Astrocyte of the cerebellum (primary cell): Measurements from ENCODE around the gene HECW1.

Source experiments
- DNase-seq: peaks from one replicate; pipeline ENCODE4 v3.0.0-alpha.2; 2011; ENCODE audit warnings: low read depth
- H3K4me3 ChIP-seq: 2 replicates; pipeline ENCODE4 v1.5.1; 2011; ENCODE audit warnings: mild to moderate bottlenecking, low read depth, low read length, moderate library complexity
- CTCF ChIP-seq: IDR thresholded peaks from 2 replicates; pipeline ENCODE4 v1.5.1; 2012; ENCODE audit warnings: low read length, low read depth, moderate library complexity, mild to moderate bottlenecking; ENCODE audit errors: missing control alignments
- in situ Hi-C: cut with HindIII; loops from 2 replicates; pipeline ENCODE4 v1.10.0; 2017; ENCODE audit warnings: low sequenced_read_pairs

HECW1 gene

DNA sequence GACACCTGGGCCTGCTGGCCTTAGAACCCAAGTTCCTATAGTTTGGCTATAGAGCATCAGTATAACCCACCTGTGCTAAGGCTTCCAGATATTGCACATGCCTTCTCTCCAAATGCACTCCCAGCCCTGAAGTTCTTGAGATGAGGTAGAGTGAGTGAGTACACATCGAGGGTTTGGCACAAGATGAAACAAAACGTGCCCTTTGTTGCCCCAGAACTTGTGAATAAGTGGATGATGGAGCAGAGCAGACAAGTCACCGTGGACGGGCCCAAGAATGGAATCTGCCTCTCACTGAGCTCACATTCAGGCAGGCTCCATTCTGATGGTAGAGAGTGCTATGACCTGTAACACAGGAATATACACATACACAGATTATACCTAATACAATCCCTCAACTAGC lies 397.5 kb downstream of the HECW1 start:
- DNase-seq = no peak
- in situ Hi-C loops = no loop called here
- no peak overlapping the region for H3K4me3 ChIP-seq
- no peak for TF ChIP-seq CTCF

DNA sequence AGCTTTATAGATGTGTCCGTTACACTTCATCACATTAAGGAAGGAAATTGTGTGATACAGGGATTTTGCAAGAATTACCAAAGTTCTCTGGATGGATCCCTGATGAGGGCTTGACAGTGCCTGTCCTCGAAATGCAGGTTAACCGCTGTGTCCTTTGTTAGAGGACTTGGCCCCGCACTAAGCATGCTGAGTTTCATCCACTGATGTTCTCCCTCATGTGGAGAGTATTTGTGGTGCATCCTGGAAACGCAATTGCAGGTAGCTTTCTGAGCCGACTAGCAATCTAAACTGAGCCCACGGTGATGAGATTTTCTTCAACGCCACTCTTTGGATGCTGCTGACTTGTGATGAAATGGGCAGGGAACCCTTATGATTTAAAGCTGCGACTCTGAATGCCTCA lies 398.6 kb downstream of the HECW1 start:
- H3K4me3 ChIP-seq = no peak overlapping the region
- in situ Hi-C loops = no loop called here
- TF ChIP-seq CTCF = no peak
- no peak for DNase-seq

GRCh38 chr7:43511769-43512515 lies 399.5 kb downstream of the HECW1 start:
- in situ Hi-C loops = no loop called here
- DNase-seq = no peak
- no peak for TF ChIP-seq CTCF
- no peak overlapping the region for H3K4me3 ChIP-seq

DNA sequence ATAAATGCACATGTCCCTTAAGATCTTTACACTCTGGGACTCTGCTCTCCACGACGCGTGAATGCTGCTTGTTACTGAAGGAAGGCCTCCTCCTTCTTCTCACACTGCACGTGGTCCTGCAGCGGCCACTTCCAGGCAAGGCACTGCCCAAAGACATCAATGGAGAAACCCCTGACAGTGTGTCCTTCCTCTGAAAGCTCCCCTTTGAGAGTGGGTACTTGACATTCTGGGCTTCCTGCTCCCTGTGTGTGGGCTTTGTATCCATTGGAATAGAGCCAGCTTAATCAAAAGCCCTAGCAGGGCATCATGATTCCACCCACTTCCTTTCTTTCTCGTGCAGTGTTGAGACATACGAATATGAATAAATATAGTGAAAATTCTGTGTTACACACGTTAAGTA lies 400.8 kb downstream of the HECW1 start:
- in situ Hi-C loops = no loop called here
- no peak for DNase-seq
- no peak for TF ChIP-seq CTCF
- H3K4me3 ChIP-seq = no peak overlapping the region

DNA sequence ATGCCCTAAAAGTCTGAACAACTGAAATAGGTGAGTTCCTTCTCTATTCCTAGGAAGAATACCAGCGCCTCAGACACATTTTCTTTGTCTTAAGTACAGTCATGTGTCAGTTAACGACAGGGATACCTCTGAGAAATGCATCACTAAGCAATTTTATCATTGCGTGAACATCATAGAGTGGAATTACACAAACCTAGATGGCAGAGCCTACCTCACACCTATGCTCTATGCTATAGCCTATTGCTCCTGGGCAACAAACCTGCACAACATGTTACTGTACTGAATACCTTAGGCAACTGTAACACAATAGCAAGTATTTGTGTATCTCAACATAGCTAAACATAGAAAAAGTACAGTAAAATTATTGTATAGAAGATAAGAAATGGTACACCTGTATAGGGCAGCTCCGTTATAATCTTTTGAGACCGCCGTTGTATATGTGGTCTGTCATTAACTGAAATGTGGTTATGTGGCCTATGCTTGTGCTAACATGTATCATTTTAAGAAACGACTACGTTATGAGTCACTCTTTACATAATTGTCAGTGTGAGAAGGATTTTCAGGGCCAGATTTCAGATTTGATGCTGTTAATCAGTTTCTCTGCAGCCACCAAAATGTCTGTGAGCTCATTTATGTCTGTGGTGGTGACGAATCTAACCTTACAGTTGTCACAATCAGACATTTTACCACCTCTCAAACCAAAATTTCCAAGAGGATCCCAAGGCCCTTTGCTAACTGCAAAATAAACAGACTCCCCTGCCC lies 404.3 kb downstream of the HECW1 start:
- DNase-seq = no peak
- in situ Hi-C loops = no loop called here
- TF ChIP-seq CTCF = no peak
- no peak overlapping the region for H3K4me3 ChIP-seq

DNA sequence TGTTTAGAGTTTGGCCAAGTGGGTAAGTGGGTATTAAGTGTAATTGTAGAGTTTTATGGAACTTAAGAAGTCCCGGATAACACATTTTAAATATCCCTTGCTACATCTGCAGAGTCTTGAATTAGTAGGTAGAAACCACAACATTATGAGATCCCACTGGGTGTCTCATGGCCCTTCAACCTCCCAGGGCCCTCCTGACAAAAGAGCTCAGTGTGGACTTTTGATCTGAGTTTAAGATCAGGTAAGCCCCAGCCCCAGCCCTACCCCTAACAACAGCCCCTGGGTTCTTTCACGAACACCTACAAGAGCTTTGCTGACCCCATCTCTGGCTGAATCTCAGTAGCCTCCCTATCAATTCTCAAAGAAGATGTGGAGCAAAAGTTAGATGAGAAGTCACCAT lies 405.0 kb downstream of the HECW1 start:
- no peak for DNase-seq
- in situ Hi-C loops = no loop called here
- H3K4me3 ChIP-seq = no peak overlapping the region
- TF ChIP-seq CTCF = no peak
